ENCODE measurements around the gene CYP2R1. TPM values are rescaled to one million over a fixed set of nuclear protein-coding genes. Genes with fewer than 3 reads are reported as not detected.

The CYP2R1 gene
- total and polyA plus RNA-seq, 2 of the 13 experiments (the other 11 are each of a cell fraction or from before 2014, with no cell fraction given) = 0.59 to 0.60 TPM

DNA sequence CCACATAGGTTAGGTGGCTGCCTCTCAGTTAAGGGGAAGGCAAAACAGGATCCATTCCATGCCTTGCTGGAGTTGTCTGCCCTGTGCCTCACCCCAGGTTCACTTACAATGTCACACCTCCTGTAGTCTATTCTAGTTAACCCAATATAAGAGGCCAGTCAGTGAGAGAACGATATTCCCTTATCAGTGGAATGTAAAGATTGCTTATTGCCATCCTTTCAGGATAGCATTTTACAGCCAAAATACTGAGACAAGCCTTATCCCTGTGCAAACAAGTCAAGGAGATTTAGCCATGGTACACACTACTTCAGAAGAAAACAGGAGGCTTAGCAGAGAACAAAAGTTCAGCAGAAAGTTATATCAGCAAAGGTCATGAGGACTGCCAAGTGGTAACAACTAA lies 5.5 kb downstream of the CYP2R1 start (continued):
- peak; percentile 57; the same call in 1 of the 2 replicates for TF ChIP-seq RARA (CRISPR knock-in tag; IDR thresholded peaks at IDR 0.05)
- peak in 1 of 2 experiments; percentile 40; a peak in 1 of 4 replicates for TF ChIP-seq EP300 (IDR thresholded peaks at IDR 0.05; ENCODE audit: low read depth in 2 of 2, low read length in 2 of 2)
- TF ChIP-seq EP300 (CRISPR knock-in tag; IDR thresholded peaks at IDR 0.05; ENCODE audit: borderline replicate concordance) = no peak; the same call in 1 of the 2 replicates
- TF ChIP-seq, protein P1, sequence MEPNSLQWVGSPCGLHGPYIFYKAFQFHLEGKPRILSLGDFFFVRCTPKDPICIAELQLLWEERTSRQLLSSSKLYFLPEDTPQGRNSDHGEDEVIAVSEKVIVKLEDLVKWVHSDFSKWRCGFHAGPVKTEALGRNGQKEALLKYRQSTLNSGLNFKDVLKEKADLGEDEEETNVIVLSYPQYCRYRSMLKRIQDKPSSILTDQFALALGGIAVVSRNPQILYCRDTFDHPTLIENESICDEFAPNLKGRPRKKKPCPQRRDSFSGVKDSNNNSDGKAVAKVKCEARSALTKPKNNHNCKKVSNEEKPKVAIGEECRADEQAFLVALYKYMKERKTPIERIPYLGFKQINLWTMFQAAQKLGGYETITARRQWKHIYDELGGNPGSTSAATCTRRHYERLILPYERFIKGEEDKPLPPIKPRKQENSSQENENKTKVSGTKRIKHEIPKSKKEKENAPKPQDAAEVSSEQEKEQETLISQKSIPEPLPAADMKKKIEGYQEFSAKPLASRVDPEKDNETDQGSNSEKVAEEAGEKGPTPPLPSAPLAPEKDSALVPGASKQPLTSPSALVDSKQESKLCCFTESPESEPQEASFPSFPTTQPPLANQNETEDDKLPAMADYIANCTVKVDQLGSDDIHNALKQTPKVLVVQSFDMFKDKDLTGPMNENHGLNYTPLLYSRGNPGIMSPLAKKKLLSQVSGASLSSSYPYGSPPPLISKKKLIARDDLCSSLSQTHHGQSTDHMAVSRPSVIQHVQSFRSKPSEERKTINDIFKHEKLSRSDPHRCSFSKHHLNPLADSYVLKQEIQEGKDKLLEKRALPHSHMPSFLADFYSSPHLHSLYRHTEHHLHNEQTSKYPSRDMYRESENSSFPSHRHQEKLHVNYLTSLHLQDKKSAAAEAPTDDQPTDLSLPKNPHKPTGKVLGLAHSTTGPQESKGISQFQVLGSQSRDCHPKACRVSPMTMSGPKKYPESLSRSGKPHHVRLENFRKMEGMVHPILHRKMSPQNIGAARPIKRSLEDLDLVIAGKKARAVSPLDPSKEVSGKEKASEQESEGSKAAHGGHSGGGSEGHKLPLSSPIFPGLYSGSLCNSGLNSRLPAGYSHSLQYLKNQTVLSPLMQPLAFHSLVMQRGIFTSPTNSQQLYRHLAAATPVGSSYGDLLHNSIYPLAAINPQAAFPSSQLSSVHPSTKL (CRISPR knock-in tag; IDR thresholded peaks at IDR 0.05) = peak; percentile 22; the same call in 1 of the 2 replicates

DNA sequence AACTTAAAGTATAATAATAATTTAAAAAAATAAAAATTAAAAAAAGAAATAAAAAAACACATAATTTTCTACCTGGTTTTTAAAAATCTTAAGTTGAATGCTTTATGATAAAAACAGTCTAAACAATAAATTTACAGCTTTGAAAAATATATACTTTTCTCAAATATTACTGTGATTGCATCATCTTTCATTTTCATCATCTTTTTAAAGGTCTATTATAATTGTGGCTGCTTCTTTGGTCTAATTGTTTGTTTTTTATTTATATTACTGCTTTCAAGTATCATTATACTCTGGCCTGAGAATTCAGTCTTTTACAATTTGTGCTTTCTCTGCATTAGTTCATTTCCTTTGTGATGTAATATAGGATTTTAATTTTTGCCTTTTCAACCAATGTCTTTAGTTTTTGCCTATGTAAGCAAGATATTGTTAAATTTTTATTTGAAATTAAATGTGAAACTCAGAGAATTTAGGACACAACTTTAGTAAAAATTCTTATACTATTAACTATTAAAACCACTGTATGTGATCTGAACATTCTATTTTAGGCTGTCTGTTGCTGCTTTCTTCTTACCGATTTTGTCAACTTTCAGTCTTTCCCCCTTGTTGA lies 7.3 kb downstream of the CYP2R1 start:
- H3K4me3 ChIP-seq (replicated peaks in 1 of 3; ENCODE audit: insufficient read depth in 1 of 3, low read depth in 2 of 3, low read length in 3 of 3) = no peak overlapping the region
- ChIA-PET CTCF (ENCODE audit: low intra/inter-chr PET ratio, low total read pairs) (no interaction called here), POLR2A (no interaction called here)
- no peak overlapping the region for H3K27ac ChIP-seq (ENCODE audit: extremely low read length, insufficient read depth, low read length)
- ATAC-seq = no peak
- no peak for FAIRE-seq
- H3K9ac ChIP-seq (ENCODE audit: insufficient read depth, low read depth, low read length) = no peak overlapping the region
- H2AFZ ChIP-seq (ENCODE audit: low read length) = no peak overlapping the region
- H4K20me1 ChIP-seq (ENCODE audit: insufficient read depth, low read length) = no peaks in the 10 kb centered on the region
- no peaks in the 10 kb centered on the region for H3K27me3 ChIP-seq (ENCODE audit: control insufficient read depth in 1 of 2, insufficient read depth in 2 of 2, low read length in 2 of 2)
- WGBS (ENCODE audit: low lambda C conversion rate) = 94% methylated on average over 1 of the region's 1 CpG
- no peaks in the 10 kb centered on the region for H3K79me2 ChIP-seq (ENCODE audit: insufficient read depth, low read length)
- no peak for DNase-seq (ENCODE audit: low spot score)
- no TSS peak for BruUV-seq (replicated peaks)
- no peaks in the 10 kb centered on the region; a peak in 1 of 5 replicates for H3K36me3 ChIP-seq (replicated peaks in 1 of 2; ENCODE audit: control insufficient read depth in 1 of 2, insufficient read depth in 2 of 2, low read length in 2 of 2)
- intact Hi-C loops (cut with micrococcal nuclease; ENCODE audit: unreplicated experiment) = no loop called here
- H3K4me1 ChIP-seq (ENCODE audit: insufficient read depth, low read length) = peaks cover 15% of the 10 kb centered on the region
- in situ Hi-C loops (cut with HindIII; ENCODE audit: extremely low pct_ligation_motif_present, low pct_unique_long_range_greater_than_20kb) = no loop called here
- H3K9me3 ChIP-seq (ENCODE audit: low read length) = no peaks in the 10 kb centered on the region
- H3K4me2 ChIP-seq (ENCODE audit: low read depth, low read length) = no peak overlapping the region
- no peak for TF ChIP-seq ZNF558 (CRISPR knock-in tag; IDR thresholded peaks at IDR 0.05; ENCODE audit: borderline replicate concordance)
- TF ChIP-seq MAFK (conservative IDR thresholded peaks at IDR 0.05 in 1 of 2, IDR thresholded peaks at IDR 0.05 in 1 of 2; ENCODE audit: low read length in 2 of 2) = peak; percentile 50 to 81
- TF ChIP-seq, protein P2, sequence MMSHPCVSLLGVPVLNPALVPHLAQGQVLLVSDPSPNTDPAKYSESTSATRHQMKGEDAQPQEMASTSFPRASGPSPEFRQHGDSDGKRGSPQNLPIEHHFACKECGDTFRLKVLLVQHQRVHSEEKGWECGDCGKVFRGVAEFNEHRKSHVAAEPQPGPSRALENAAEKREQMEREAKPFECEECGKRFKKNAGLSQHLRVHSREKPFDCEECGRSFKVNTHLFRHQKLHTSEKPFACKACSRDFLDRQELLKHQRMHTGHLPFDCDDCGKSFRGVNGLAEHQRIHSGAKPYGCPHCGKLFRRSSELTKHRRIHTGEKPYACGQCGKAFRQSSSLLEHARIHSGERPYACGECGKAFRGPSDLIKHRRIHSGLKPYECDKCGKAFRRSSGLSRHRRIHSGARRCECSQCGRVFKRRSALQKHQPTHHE (CRISPR knock-in tag; IDR thresholded peaks at IDR 0.05; ENCODE audit: borderline replicate concordance) = no peak
- TF ChIP-seq ZFP90 (CRISPR knock-in tag; IDR thresholded peaks at IDR 0.05; ENCODE audit: borderline replicate concordance) = no peak
- TF ChIP-seq, protein P3, sequence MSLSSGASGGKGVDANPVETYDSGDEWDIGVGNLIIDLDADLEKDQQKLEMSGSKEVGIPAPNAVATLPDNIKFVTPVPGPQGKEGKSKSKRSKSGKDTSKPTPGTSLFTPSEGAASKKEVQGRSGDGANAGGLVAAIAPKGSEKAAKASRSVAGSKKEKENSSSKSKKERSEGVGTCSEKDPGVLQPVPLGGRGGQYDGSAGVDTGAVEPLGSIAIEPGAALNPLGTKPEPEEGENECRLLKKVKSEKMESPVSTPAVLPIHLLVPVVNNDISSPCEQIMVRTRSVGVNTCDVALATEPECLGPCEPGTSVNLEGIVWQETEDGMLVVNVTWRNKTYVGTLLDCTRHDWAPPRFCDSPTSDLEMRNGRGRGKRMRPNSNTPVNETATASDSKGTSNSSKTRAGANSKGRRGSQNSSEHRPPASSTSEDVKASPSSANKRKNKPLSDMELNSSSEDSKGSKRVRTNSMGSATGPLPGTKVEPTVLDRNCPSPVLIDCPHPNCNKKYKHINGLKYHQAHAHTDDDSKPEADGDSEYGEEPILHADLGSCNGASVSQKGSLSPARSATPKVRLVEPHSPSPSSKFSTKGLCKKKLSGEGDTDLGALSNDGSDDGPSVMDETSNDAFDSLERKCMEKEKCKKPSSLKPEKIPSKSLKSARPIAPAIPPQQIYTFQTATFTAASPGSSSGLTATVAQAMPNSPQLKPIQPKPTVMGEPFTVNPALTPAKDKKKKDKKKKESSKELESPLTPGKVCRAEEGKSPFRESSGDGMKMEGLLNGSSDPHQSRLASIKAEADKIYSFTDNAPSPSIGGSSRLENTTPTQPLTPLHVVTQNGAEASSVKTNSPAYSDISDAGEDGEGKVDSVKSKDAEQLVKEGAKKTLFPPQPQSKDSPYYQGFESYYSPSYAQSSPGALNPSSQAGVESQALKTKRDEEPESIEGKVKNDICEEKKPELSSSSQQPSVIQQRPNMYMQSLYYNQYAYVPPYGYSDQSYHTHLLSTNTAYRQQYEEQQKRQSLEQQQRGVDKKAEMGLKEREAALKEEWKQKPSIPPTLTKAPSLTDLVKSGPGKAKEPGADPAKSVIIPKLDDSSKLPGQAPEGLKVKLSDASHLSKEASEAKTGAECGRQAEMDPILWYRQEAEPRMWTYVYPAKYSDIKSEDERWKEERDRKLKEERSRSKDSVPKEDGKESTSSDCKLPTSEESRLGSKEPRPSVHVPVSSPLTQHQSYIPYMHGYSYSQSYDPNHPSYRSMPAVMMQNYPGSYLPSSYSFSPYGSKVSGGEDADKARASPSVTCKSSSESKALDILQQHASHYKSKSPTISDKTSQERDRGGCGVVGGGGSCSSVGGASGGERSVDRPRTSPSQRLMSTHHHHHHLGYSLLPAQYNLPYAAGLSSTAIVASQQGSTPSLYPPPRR (CRISPR knock-in tag; IDR thresholded peaks at IDR 0.05; ENCODE audit: borderline replicate concordance) = no peak
- TF ChIP-seq, protein P4, sequence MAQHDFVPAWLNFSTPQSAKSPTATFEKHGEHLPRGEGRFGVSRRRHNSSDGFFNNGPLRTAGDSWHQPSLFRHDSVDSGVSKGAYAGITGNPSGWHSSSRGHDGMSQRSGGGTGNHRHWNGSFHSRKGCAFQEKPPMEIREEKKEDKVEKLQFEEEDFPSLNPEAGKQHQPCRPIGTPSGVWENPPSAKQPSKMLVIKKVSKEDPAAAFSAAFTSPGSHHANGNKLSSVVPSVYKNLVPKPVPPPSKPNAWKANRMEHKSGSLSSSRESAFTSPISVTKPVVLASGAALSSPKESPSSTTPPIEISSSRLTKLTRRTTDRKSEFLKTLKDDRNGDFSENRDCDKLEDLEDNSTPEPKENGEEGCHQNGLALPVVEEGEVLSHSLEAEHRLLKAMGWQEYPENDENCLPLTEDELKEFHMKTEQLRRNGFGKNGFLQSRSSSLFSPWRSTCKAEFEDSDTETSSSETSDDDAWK (CRISPR knock-in tag; IDR thresholded peaks at IDR 0.05) = no peak

Measured in HepG2 (cell line).